Left hindlimb (tissue), 1 donor: Measurements from ENCODE around the gene MYO7A.

ENCODE experiments used
- DNase-seq: peaks from one replicate; pipeline ENCODE4 v3.0.0-alpha.2; 2018

Gene MYO7A

GRCh38 chr11:77112641-77113381, 15.2 kb upstream of the MYO7A start:
- no peak for DNase-seq

- DNase-seq: no peak
Observed at GRCh38 chr11:77113382-77114088, 14.5 kb upstream of the MYO7A start.

- DNase-seq: no peak
Observed at GRCh38 chr11:77114089-77114463, 14.0 kb upstream of the MYO7A start.

- DNase-seq: no peak
Observed at GRCh38 chr11:77115181-77115611, 12.8 kb upstream of the MYO7A start.

GRCh38 chr11:77115956-77116355, 12.1 kb upstream of the MYO7A start:
- DNase-seq: no peak

GRCh38 chr11:77117492-77117891, 10.6 kb upstream of the MYO7A start:
- no peak for DNase-seq

- no peak for DNase-seq
Observed at GRCh38 chr11:77118086-77118485, 10.0 kb upstream of the MYO7A start.

GRCh38 chr11:77118971-77119370, 9.1 kb upstream of the MYO7A start:
- no peak for DNase-seq

- no peak for DNase-seq
Observed at GRCh38 chr11:77119531-77119936, 8.5 kb upstream of the MYO7A start.

GRCh38 chr11:77120571-77120970, 7.5 kb upstream of the MYO7A start:
- no peak for DNase-seq

- DNase-seq: no peak
Observed at GRCh38 chr11:77121096-77121640, 6.9 kb upstream of the MYO7A start.

- DNase-seq: no peak
Observed at GRCh38 chr11:77121876-77122575, 6.0 kb upstream of the MYO7A start.

- no peak for DNase-seq
Observed at GRCh38 chr11:77122576-77123212, 5.4 kb upstream of the MYO7A start.

GRCh38 chr11:77123591-77123990, 4.5 kb upstream of the MYO7A start:
- DNase-seq: no peak

GRCh38 chr11:77124041-77124440, 4.0 kb upstream of the MYO7A start:
- DNase-seq: no peak

- DNase-seq: no peak
Observed at GRCh38 chr11:77124488-77124887, 3.6 kb upstream of the MYO7A start.

GRCh38 chr11:77125191-77125590, 2.9 kb upstream of the MYO7A start:
- no peak for DNase-seq

GRCh38 chr11:77125695-77126094, 2.4 kb upstream of the MYO7A start:
- DNase-seq: no peak

GRCh38 chr11:77126156-77126775, 1.8 kb upstream of the MYO7A start:
- no peak for DNase-seq

GRCh38 chr11:77126861-77127234, 1.2 kb upstream of the MYO7A start:
- no peak for DNase-seq

- peak; percentile 66 for DNase-seq
Observed at GRCh38 chr11:77127235-77127911, 673 bp upstream of the MYO7A start.
